ENCODE measurements around the gene CDK5.

- TF ChIP-seq CTCF (conservative IDR thresholded peaks at IDR 0.05; ENCODE audit: low read depth, low read length) (no peak), EZH2 (IDR thresholded peaks at IDR 0.05; ENCODE audit: borderline replicate concordance, low read depth, low read length, poor library complexity, severe bottlenecking) (no peak)
Observed at GRCh38 chr7:151103973-151104372, 46.3 kb upstream of the CDK5 start.
